Limb (tissue), 2 donors: ENCODE data around the gene LETMD1.
"Not testable (repeated sequence)": the region's sequence is repeated elsewhere in the genome, so short reads cannot be mapped to it uniquely, and the experiment has no call there.

Source experiments
- DNase-seq, 2 donors: peaks; one replicate each; pipeline ENCODE4 v3.0.0-alpha.2; 2016; ENCODE audit errors: extremely low spot score in 2 of 2

Gene LETMD1

DNA sequence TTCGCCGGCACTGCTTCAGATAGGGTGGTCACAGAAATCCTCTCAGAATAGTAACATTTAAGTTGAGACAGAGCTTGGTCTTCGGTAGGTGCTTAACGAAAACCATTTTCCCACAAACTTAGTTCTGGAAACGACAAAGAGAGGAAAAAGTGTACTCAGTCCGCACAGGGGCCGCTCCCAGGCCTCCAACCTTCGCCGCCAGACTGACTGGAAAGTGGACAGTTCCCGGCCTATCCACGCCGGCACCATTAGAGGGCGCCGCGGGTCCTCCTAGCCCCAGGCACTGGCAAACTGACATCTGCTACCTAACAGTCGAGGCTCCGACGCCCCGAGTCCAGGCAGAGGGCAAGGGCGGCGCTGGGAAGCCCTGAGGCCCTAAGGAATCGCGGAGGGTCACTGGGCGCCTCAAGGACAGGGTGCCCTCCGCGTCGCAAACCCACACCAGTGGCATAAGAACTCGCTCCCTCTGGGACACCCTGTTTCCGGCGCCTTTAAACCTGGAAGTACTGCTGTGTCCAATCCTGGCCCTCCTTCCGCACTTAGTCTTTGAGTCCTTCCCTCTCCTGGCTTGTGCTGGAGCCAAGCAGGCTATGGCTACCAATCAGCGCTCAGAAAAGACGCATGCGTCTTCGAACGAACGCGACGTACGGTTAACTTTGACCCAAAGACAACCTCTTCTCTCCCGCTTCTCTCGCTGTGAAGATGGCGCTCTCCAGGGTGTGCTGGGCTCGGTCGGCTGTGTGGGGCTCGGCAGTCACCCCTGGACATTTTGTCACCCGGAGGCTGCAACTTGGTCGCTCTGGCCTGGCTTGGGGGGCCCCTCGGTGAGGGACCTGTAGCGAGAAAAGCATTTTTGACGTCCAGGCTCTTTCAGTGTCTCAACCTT lies at the start of gene LETMD1:
LETMD1 (plus strand) TSS at position 673 of the 886 bp plus-strand sequence; CDS start at position 703, 30 bp downstream.
- peak; percentile 95 to 99 for DNase-seq

DNA sequence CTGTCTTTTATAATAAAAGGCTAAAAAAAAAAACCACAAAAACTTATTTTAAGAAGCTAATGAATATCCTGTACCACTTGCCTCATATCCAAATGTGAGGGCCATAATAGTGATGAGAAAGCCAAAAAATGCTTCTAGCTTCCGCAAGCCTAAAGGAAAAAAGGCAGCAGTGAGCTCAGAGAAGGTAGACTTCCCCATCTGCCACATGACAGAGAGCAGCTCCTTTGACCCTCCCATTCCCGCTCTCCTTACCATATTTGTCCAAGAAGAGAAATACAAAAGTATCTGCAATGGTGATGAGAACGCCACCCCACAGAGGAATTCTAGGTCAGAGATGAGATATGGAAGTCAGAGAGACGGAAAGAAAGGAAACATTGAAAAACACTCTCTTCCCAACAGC lies 49.0 kb upstream of the LETMD1 start:
- DNase-seq = no peak

DNA sequence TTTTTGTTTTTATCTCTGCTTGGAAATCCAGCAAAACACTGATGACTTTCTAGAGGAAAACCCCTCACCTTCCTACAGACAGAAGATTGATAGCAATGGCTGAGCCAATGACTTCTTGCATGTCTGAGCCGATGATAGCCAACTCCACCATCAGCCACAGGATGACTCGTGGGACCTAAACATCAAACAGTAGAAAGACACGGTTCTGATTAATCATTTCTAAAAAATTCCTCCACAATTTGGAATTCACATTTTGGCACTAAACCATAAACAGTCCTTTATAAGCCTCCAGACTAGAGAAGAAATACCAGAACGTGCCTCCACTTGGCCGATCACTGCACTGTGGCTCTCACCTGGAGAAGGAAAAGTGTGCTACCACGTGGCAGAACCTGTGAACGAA lies 47.9 kb upstream of the LETMD1 start:
- DNase-seq = no peak

- DNase-seq = no peak
Measured at GRCh38 chr12:51001799-51002198, 46.3 kb upstream of the LETMD1 start.

DNA sequence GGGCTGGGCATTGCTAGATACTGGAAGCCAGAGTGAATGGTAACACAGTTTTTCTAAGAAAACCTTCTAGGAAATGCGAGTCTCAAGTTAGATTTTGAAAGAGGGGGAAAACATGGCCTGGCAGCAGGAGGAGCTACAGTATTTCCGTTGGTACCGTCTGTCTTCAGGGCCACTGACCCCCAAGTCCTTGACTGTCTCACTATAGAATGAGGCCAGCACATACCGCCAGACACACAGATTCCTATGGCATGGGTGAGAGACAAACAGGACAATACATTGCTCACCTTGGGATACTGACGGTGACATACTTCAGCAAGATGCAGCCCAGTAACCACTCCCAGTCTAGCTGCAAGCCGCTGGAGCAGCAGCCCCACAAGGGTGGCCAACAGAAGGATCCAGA lies 43.6 kb upstream of the LETMD1 start:
- no peak for DNase-seq

- DNase-seq = no peak
Measured at GRCh38 chr12:51005030-51005429, 43.1 kb upstream of the LETMD1 start.

DNA sequence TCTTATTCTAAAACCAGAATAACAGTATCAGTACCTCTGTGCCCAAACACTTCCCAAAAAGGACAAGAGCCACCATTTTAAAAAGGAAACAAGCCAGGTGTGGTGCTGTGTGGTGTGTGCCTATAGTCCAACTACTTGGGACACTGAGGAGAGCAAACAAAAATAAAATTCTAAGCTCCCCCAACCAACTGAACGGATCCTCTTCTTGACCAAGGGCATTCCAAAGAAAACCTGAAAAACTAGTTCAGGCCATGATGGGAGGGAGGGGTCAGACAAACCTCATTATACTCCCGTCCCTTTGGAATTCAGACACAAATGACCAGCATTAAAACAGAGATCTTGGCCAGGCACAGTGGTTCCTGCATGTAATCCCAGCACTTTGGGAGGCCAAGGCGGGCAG lies 42.5 kb upstream of the LETMD1 start:
- DNase-seq = no peak

DNA sequence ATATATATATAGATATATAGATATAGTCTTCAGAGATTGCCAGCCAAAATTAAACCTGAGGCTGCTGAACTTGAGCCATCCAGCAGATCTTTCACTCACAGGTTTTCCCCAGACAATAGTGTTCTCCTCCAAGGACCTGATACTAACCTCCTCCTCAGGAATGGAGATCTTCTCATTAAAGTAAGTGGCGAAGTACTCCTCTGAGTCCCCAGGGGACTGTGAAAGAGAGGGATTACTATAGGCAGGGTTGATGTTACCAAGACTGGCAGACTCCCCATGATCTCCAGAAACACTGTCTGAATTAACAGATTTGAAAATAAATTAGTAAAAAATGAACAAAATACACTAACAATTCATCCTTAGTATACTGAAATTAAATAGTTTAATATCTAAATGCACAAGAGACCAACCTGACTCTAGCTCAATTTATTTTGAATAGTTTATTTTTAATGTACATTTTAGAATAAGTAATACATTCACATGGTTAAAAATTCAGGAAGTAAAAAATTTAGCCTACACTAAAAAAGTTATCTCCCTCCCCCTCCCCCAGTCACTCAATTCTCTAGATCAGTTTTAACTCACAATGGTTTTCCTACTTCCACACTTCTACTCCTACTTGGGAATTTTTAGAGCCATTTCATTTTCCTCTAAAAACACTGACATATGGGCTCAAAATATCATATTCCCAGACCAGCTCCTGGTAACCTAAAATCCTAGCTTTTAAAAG lies 39.6 kb upstream of the LETMD1 start:
- DNase-seq = no peak

DNA sequence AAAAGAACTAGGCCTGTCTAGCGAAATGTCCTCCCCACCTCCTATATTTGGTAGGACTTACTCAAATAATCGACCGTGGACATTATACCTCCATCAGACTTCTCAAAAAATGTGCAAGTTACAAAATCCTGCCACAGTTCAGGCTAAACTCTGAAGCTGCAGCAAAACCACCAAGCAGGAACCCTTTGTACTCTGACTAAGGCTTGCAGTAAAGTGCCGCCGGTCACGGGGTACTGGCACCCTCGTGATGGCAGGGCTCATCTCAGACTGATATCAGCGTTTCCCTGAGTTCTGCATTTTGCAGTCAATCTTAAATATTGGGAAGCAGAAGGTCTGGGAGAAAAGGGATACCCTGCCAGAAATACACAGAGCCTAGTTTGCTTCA lies 39.1 kb upstream of the LETMD1 start:
- DNase-seq = no peak

DNA sequence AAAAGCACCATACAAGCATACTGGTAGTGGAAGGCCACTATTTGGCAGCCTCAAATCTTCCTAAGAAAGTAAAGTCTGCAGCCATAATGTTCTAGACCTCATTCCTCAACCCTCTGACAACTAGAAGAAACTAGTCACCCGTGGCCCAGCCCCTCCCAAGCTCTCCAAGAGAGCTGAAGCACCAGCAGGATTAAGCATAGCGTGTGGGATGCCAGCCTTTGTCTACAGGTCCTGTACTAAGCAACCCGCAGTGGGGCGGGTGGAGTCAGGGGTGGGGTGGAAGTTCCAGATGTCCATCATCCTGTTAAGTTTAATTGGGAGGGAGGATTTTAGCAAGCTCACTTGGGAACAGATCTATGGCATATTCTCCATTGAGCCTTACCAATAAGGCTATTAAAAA lies 36.2 kb upstream of the LETMD1 start:
- DNase-seq = no peak

DNA sequence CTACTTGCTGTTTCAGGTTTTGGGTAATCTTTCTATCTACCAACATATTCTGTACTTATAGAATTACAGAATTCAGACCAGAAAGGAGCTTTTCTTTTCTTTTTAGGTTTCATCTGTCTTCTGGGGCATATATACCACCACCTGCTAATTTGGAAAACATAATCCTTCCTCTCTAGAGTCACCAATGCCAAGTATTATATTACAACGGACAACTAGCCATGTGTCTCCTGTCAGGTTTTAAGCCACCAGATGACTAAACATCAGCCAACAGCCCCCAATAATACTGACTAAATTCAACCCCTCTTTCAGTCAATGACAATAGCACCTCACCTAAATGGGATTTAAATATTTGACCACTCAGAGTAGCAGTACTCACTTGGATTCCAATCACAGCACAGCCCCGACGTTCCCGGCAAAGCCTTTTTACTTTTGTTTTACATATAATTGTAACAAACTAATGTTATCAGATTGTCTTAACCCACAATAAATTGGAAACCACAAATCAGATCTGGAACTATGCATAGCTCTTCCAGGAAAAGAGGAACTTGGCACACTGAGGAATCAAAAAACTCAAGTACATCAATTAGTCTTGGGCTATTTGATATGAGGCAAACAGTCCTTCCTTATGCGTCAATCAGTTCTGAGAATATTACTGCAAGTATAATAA lies 35.4 kb upstream of the LETMD1 start:
- no peak for DNase-seq

DNA sequence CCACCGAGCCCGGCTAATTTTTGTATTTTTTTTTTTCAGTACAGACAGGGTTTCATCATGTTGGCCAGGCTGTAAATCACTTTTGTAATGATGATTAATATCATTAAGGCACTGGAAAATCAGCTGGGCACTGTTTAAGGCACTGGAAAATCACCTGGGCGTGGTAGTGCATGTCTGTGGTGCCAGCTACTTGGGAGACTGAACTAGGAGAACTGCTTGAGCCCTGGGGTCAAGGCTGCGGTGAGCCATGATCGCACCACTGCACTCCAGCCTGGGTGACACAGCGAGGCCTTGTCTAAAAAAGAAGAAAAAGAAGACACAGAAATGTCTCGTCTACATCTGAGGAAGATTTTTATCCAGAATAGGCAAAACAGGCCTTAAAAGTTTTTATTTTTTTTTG lies 34.7 kb upstream of the LETMD1 start:
- no peak for DNase-seq

- DNase-seq = not testable (repeated sequence)
Measured at GRCh38 chr12:51014467-51014866, 33.7 kb upstream of the LETMD1 start.

DNA sequence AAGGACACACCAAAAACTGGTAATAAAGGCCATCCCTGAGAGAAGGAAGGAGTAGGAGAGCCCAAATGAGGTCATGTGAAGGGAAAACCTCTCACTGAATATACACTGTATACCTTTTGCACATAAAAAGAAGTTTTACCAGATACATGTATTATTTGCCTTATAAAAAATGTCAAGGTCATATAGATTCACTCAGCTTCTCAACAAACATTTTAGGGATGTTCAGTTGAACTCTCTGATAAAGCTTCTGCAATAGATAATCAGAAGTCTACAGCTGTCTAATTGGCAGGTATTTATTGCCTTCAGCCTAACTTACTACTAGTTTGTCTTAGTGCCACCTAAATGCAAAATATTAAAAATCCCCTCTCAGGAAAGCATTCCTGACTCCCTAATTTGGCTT lies 30.7 kb upstream of the LETMD1 start:
- DNase-seq = no peak

GRCh38 chr12:51018956-51019355 lies 29.2 kb upstream of the LETMD1 start:
- no peak for DNase-seq

DNA sequence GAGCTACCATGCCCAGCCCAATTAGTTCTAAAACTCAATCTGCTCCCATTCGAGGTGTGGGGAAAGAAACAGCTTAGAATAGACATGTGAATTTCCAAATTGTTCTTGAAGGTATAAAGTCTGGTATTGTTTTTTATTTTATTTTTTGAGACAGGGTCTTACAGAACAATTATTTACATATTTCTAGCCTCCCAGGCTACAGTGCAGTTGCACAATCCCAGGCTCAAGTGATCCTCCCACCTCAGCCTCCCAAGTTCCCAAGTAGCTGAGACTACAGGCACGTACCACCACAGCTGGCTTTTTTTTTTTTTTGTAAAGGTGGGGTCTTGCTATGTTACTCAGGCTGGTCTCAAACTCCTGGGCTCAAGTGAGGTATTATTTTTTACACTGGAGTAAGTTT lies 28.2 kb upstream of the LETMD1 start:
- no peak for DNase-seq

DNA sequence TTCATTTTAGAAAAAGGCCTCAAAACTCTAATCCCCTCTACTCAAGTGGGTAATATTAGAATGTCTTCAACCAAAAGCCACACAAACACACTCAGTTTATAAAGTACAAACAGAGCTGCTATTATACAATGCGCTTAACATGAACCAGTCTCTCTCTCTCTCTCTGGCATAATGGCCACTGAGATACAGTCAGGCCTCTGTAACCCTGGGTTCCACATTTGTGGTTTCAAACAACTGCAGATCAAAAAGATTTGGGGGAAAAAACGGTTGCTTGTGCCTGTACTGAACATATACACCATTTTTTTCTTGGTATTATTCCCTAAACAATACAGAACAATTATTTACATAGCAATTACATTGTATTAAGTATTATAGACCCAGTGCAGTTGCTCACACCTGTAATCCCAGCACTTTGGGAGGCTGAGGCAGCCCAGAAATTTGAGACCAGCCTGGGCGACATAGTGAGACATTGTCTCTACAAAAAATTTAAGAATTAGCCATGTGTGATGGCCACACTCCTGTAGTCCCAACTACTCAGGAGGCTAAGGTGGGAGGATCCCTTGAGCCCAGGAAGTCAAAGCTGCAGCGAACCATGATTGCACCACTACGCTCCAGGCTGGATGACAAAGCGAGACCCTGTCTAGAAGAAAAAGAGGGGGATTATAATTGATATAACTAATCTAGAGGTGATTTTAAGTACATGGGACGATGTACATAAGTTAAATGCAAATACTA lies 27.5 kb upstream of the LETMD1 start:
- no peak for DNase-seq

DNA sequence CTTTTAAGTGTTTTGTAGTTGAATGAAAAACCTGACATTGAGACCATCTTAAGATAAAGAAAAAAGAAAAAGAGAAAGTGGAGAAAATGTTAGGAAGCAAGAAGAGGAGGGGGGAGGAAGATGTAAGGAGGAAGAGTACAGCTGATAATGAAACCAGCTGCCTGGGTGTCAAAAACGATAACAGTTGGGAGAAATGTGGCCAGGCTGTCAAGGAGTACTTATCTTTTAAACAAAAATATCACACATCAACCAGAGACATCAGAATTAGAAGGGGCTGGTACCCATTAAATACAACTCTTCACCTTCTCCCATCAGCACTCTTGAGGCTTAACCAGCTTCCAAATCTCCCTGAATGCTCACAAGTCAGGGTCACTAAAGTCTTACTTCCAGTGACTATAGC lies 26.4 kb upstream of the LETMD1 start:
- DNase-seq = no peak

DNA sequence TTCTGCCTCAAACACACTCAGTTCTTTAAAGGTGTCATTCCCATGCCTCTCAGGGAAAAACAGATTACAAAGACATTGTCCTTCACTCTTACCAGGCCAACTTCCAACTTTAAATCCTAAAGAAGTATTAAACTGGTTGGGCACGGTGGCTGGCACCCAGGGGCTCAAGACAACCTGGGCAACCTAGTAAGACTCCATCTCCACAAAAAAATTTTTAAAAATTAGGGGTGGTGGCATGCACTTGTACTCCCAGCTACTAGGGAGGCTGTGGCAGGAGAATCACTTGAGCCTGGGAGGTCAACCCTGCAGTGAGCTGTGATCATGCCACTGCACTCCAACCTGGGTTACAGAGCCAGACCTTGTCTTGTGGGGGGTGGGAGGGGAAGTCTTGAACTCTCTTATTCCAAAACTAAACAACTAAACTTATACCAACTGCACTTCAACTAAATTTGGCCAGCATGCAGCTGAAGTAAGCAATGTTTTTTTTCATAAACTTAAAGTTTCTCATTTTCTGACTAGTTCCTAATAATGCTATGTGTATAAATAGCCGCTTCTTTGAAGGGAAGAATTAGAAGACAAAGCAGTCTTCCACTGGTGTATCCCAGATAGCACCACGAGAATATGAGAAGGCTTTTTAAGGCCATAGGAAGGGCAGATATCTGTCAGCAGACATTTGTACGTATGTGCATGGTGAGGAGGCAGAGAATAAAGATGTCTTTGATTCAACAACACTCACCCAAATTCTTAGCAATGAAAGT lies 24.3 kb upstream of the LETMD1 start:
- DNase-seq = no peak

- DNase-seq = peak in 1 of 2 donors; percentile 24
Measured at GRCh38 chr12:51025338-51025835, 22.7 kb upstream of the LETMD1 start.
